ENCODE results near the gene NME8. TPM values are rescaled to one million over a fixed set of nuclear protein-coding genes. Genes with fewer than 3 reads are reported as not detected.
A peak's percentile ranks its signal among the peaks of the same experiment; 100 is the strongest.

Gene NME8
- total RNA-seq, 2 donors from 2014 or later, result 2.3 to 9.2 TPM

DNA sequence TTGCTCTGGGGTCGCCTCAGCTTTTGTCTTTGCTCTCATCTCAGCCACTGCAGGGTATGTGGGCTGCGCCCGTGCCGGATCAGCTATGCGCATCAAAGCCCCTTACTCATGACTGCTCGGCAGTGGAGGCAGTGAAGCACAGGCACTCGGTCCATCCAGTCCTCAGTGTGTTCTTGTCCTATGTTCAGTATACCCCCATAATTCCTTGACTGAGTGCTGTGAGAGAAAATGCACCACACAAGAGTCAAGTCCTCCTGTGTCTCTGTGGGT lies 99.5 kb downstream of the NME8 start:
- Histone ChIP-seq H3K9ac (ENCODE audit: extremely low read depth, low read length, poor library complexity, severe bottlenecking) (no peak overlapping the region), H3K36me3 (ENCODE audit: control insufficient read depth, insufficient read depth, low read length) (no peaks in the 10 kb centered on the region), H3K27me3 (ENCODE audit: control insufficient read depth, insufficient read depth, low read length, poor library complexity, severe bottlenecking) (no peaks in the 10 kb centered on the region), H3K27ac (ENCODE audit: low read depth, low read length) (peak overlapping the region; percentile 8), H3K4me1 (ENCODE audit: control insufficient read depth, insufficient read depth, low read length) (no peaks in the 10 kb centered on the region), H3K9me3 (ENCODE audit: control insufficient read depth, low read length) (no peaks in the 10 kb centered on the region), H3K4me3 (ENCODE audit: low read length) (no peak overlapping the region)
- Mint-ChIP-seq H3K27me3 (ENCODE audit: insufficient read depth) (no peaks in the 10 kb centered on the region), H3K4me1 (peaks cover 3% of the 10 kb centered on the region), H3K27ac (no peak overlapping the region), H3K36me3 (ENCODE audit: low read depth) (no peaks in the 10 kb centered on the region), H3K9me3 (no peaks in the 10 kb centered on the region), H3K4me3 (no peak overlapping the region)
- TF ChIP-seq, protein P1, sequence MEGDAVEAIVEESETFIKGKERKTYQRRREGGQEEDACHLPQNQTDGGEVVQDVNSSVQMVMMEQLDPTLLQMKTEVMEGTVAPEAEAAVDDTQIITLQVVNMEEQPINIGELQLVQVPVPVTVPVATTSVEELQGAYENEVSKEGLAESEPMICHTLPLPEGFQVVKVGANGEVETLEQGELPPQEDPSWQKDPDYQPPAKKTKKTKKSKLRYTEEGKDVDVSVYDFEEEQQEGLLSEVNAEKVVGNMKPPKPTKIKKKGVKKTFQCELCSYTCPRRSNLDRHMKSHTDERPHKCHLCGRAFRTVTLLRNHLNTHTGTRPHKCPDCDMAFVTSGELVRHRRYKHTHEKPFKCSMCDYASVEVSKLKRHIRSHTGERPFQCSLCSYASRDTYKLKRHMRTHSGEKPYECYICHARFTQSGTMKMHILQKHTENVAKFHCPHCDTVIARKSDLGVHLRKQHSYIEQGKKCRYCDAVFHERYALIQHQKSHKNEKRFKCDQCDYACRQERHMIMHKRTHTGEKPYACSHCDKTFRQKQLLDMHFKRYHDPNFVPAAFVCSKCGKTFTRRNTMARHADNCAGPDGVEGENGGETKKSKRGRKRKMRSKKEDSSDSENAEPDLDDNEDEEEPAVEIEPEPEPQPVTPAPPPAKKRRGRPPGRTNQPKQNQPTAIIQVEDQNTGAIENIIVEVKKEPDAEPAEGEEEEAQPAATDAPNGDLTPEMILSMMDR (conservative IDR thresholded peaks at IDR 0.05), result no peak
- WGBS, 2 experiments (ENCODE audit: insufficient coverage in 1 of 2, insufficient read length in 1 of 2), result 88 to 89% methylated on average over 7 of the region's 7 CpGs
- no peak for DNase-seq

Other genes with a start within 250 kb of the NME8 start
- gene GPR141, start 164.8 kb upstream of the NME8 start, total RNA-seq, result 1 to 10 TPM; 1.9 to 3.9 TPM
- not detected for gene SFRP4, start 68.2 kb downstream of the NME8 start, total RNA-seq
- gene EPDR1, start 72.0 kb downstream of the NME8 start, total RNA-seq, result 1 to 10 TPM; 2.7 to 7.3 TPM

All from endodermal cell (in vitro differentiated cells).